ENCODE results near the gene PRSS23. TPM values are rescaled to one million over a fixed set of nuclear protein-coding genes. Genes with fewer than 3 reads are reported as not detected.

Gene PRSS23
- polyA plus RNA-seq, 1 donor: 23.2 TPM

GRCh38 chr11:86787656-86788055 lies 12.7 kb upstream of the PRSS23 start:
- H3K36me3 ChIP-seq (ENCODE audit: control insufficient read depth, insufficient read depth, low read length): no peaks in the 10 kb centered on the region
- no peaks in the 10 kb centered on the region for H3K27me3 ChIP-seq (ENCODE audit: control insufficient read depth, insufficient read depth, low read length)
- DNase-seq: peak; percentile 47 to 79
- peak overlapping the region; percentile 33 for H3K27ac ChIP-seq (ENCODE audit: low read length)
- no peak overlapping the region for H3K4me3 ChIP-seq (ENCODE audit: low read length)
- peaks cover 29% of the 10 kb centered on the region for H3K4me1 ChIP-seq (ENCODE audit: control insufficient read depth, insufficient read depth, low read length)
- H3K9me3 ChIP-seq (ENCODE audit: control insufficient read depth, low read depth, low read length): no peaks in the 10 kb centered on the region

- Histone ChIP-seq H3K36me3 (ENCODE audit: control insufficient read depth, insufficient read depth, low read length) (no peaks in the 10 kb centered on the region), H3K4me3 (ENCODE audit: low read length) (no peak overlapping the region), H3K4me1 (ENCODE audit: control insufficient read depth, insufficient read depth, low read length) (peaks cover 24% of the 10 kb centered on the region), H3K27me3 (ENCODE audit: control insufficient read depth, insufficient read depth, low read length) (no peaks in the 10 kb centered on the region), H3K27ac (ENCODE audit: low read length) (no peak overlapping the region), H3K9me3 (ENCODE audit: control insufficient read depth, low read depth, low read length) (no peaks in the 10 kb centered on the region)
- DNase-seq: peak in 1 of 2 donors; percentile 46
Observed at GRCh38 chr11:86790195-86790725, 10.1 kb upstream of the PRSS23 start.

GRCh38 chr11:86790867-86791849 lies 9.2 kb upstream of the PRSS23 start:
- WGBS (ENCODE audit: insufficient coverage, low lambda C conversion rate): no CpG with 5 or more reads among the region's 5 CpGs
- Histone ChIP-seq H3K4me3 (ENCODE audit: low read length) (no peak overlapping the region), H3K36me3 (ENCODE audit: control insufficient read depth, insufficient read depth, low read length) (no peaks in the 10 kb centered on the region), H3K4me1 (ENCODE audit: control insufficient read depth, insufficient read depth, low read length) (peaks cover 15% of the 10 kb centered on the region), H3K9me3 (ENCODE audit: control insufficient read depth, low read depth, low read length) (no peaks in the 10 kb centered on the region), H3K27me3 (ENCODE audit: control insufficient read depth, insufficient read depth, low read length) (no peaks in the 10 kb centered on the region), H3K27ac (ENCODE audit: low read length) (no peak overlapping the region)
- DNase-seq: no peak

GRCh38 chr11:86792150-86792549 lies 8.2 kb upstream of the PRSS23 start:
- Histone ChIP-seq H3K9me3 (ENCODE audit: control insufficient read depth, low read depth, low read length) (no peaks in the 10 kb centered on the region), H3K36me3 (ENCODE audit: control insufficient read depth, insufficient read depth, low read length) (no peaks in the 10 kb centered on the region), H3K4me3 (ENCODE audit: low read length) (no peak overlapping the region), H3K27ac (ENCODE audit: low read length) (no peak overlapping the region), H3K4me1 (ENCODE audit: control insufficient read depth, insufficient read depth, low read length) (peaks cover 9% of the 10 kb centered on the region), H3K27me3 (ENCODE audit: control insufficient read depth, insufficient read depth, low read length) (no peaks in the 10 kb centered on the region)
- no CpG with 5 or more reads among the region's 3 CpGs for WGBS (ENCODE audit: insufficient coverage, low lambda C conversion rate)
- no peak for DNase-seq

GRCh38 chr11:86793307-86793706 lies 7.0 kb upstream of the PRSS23 start:
- H3K4me1 ChIP-seq (ENCODE audit: control insufficient read depth, insufficient read depth, low read length): no peaks in the 10 kb centered on the region
- no peak for DNase-seq
- WGBS (ENCODE audit: insufficient coverage, low lambda C conversion rate): no CpG with 5 or more reads among the region's 1 CpG
- H3K27ac ChIP-seq (ENCODE audit: low read length): no peak overlapping the region
- no peaks in the 10 kb centered on the region for H3K36me3 ChIP-seq (ENCODE audit: control insufficient read depth, insufficient read depth, low read length)
- H3K27me3 ChIP-seq (ENCODE audit: control insufficient read depth, insufficient read depth, low read length): no peaks in the 10 kb centered on the region
- no peaks in the 10 kb centered on the region for H3K9me3 ChIP-seq (ENCODE audit: control insufficient read depth, low read depth, low read length)
- no peak overlapping the region for H3K4me3 ChIP-seq (ENCODE audit: low read length)

GRCh38 chr11:86795511-86795910 lies 4.8 kb upstream of the PRSS23 start:
- Histone ChIP-seq H3K36me3 (ENCODE audit: control insufficient read depth, insufficient read depth, low read length) (no peaks in the 10 kb centered on the region), H3K27ac (ENCODE audit: low read length) (no peak overlapping the region), H3K27me3 (ENCODE audit: control insufficient read depth, insufficient read depth, low read length) (no peaks in the 10 kb centered on the region), H3K9me3 (ENCODE audit: control insufficient read depth, low read depth, low read length) (no peaks in the 10 kb centered on the region), H3K4me3 (ENCODE audit: low read length) (no peak overlapping the region), H3K4me1 (ENCODE audit: control insufficient read depth, insufficient read depth, low read length) (peaks cover 5% of the 10 kb centered on the region)
- WGBS (ENCODE audit: insufficient coverage, low lambda C conversion rate): 86% methylated on average over 1 of the region's 2 CpGs
- DNase-seq: no peak

- Histone ChIP-seq H3K27me3 (ENCODE audit: control insufficient read depth, insufficient read depth, low read length) (no peaks in the 10 kb centered on the region), H3K36me3 (ENCODE audit: control insufficient read depth, insufficient read depth, low read length) (no peaks in the 10 kb centered on the region), H3K27ac (ENCODE audit: low read length) (no peak overlapping the region), H3K9me3 (ENCODE audit: control insufficient read depth, low read depth, low read length) (no peaks in the 10 kb centered on the region), H3K4me1 (ENCODE audit: control insufficient read depth, insufficient read depth, low read length) (peaks cover 5% of the 10 kb centered on the region), H3K4me3 (ENCODE audit: low read length) (no peak overlapping the region)
- peak; percentile 52 to 80 for DNase-seq
- no CpG with 5 or more reads among the region's 3 CpGs for WGBS (ENCODE audit: insufficient coverage, low lambda C conversion rate)
Observed at GRCh38 chr11:86795949-86796348, 4.4 kb upstream of the PRSS23 start.

GRCh38 chr11:86797133-86797532 lies 3.2 kb upstream of the PRSS23 start:
- no peaks in the 10 kb centered on the region for H3K36me3 ChIP-seq (ENCODE audit: control insufficient read depth, insufficient read depth, low read length)
- WGBS (ENCODE audit: insufficient coverage, low lambda C conversion rate): 17% methylated on average over 1 of the region's 9 CpGs
- H3K4me1 ChIP-seq (ENCODE audit: control insufficient read depth, insufficient read depth, low read length): peaks cover 12% of the 10 kb centered on the region
- DNase-seq: no peak
- H3K27ac ChIP-seq (ENCODE audit: low read length): no peak overlapping the region
- H3K27me3 ChIP-seq (ENCODE audit: control insufficient read depth, insufficient read depth, low read length): no peaks in the 10 kb centered on the region
- no peaks in the 10 kb centered on the region for H3K9me3 ChIP-seq (ENCODE audit: control insufficient read depth, low read depth, low read length)
- no peak overlapping the region for H3K4me3 ChIP-seq (ENCODE audit: low read length)

GRCh38 chr11:86798988-86799387 lies 1.4 kb upstream of the PRSS23 start:
- H3K4me1 ChIP-seq (ENCODE audit: control insufficient read depth, insufficient read depth, low read length): peaks cover 12% of the 10 kb centered on the region
- H3K27ac ChIP-seq (ENCODE audit: low read length): no peak overlapping the region
- no peak overlapping the region for H3K4me3 ChIP-seq (ENCODE audit: low read length)
- peak in 1 of 2 donors; percentile 57 for DNase-seq
- H3K27me3 ChIP-seq (ENCODE audit: control insufficient read depth, insufficient read depth, low read length): no peaks in the 10 kb centered on the region
- no peaks in the 10 kb centered on the region for H3K36me3 ChIP-seq (ENCODE audit: control insufficient read depth, insufficient read depth, low read length)
- H3K9me3 ChIP-seq (ENCODE audit: control insufficient read depth, low read depth, low read length): no peaks in the 10 kb centered on the region
- 14% methylated on average over 1 of the region's 5 CpGs for WGBS (ENCODE audit: insufficient coverage, low lambda C conversion rate)

- Histone ChIP-seq H3K36me3 (ENCODE audit: control insufficient read depth, insufficient read depth, low read length) (no peaks in the 10 kb centered on the region), H3K4me1 (ENCODE audit: control insufficient read depth, insufficient read depth, low read length) (peaks cover 12% of the 10 kb centered on the region), H3K4me3 (ENCODE audit: low read length) (peak overlapping the region; percentile 38), H3K9me3 (ENCODE audit: control insufficient read depth, low read depth, low read length) (no peaks in the 10 kb centered on the region), H3K27ac (ENCODE audit: low read length) (peak overlapping the region; percentile 15), H3K27me3 (ENCODE audit: control insufficient read depth, insufficient read depth, low read length) (no peaks in the 10 kb centered on the region)
- DNase-seq: peak in 1 of 2 donors; percentile 63
- no CpG with 5 or more reads among the region's 13 CpGs for WGBS (ENCODE audit: insufficient coverage, low lambda C conversion rate)
Observed at GRCh38 chr11:86799680-86800075, 664 bp upstream of the PRSS23 start.

- no peaks in the 10 kb centered on the region for H3K27me3 ChIP-seq (ENCODE audit: control insufficient read depth, insufficient read depth, low read length)
- no peaks in the 10 kb centered on the region for H3K36me3 ChIP-seq (ENCODE audit: control insufficient read depth, insufficient read depth, low read length)
- WGBS (ENCODE audit: insufficient coverage, low lambda C conversion rate): no CpG with 5 or more reads among the region's 9 CpGs
- H3K9me3 ChIP-seq (ENCODE audit: control insufficient read depth, low read depth, low read length): no peaks in the 10 kb centered on the region
- no peak overlapping the region for H3K27ac ChIP-seq (ENCODE audit: low read length)
- H3K4me3 ChIP-seq (ENCODE audit: low read length): peak overlapping the region; percentile 53
- H3K4me1 ChIP-seq (ENCODE audit: control insufficient read depth, insufficient read depth, low read length): peaks cover 12% of the 10 kb centered on the region
- DNase-seq: peak in 1 of 2 donors; percentile 40
Observed at GRCh38 chr11:86800960-86801272, 574 bp downstream of the PRSS23 start.
